Measurements from ENCODE around the gene PRSS57. TPM values are rescaled to one million over a fixed set of nuclear protein-coding genes. Genes with fewer than 3 reads are reported as not detected.

PRSS57 gene
- total and polyA plus RNA-seq, 2 donors (not counting 1 experiment from before 2014, with no cell fraction given), result not detected

- no peak overlapping the region for H3K4me3 ChIP-seq (replicated peaks in 1 of 4; ENCODE audit: control extremely low read depth in 1 of 4, insufficient read depth in 1 of 4, low read depth in 3 of 4, low read length in 4 of 4)
- no peak overlapping the region for H3K4me2 ChIP-seq (ENCODE audit: extremely low read depth, insufficient read depth, low read length)
- no peak overlapping the region for H2AFZ ChIP-seq (ENCODE audit: low read length)
- H3K27me3 ChIP-seq (ENCODE audit: control insufficient read depth, insufficient read depth, low read length), result no peaks in the 10 kb centered on the region
- H3K9me3 ChIP-seq (ENCODE audit: control insufficient read depth, insufficient read depth, low read depth, low read length), result no peaks in the 10 kb centered on the region
- H3K36me3 ChIP-seq (ENCODE audit: control insufficient read depth, insufficient read depth, low read length), result peaks cover 14% of the 10 kb centered on the region
- H3K9ac ChIP-seq (ENCODE audit: insufficient read depth, low read length), result no peak overlapping the region
- H3K27ac ChIP-seq (ENCODE audit: insufficient read depth, low read length), result no peak overlapping the region
- no peaks in the 10 kb centered on the region for H3K79me2 ChIP-seq (ENCODE audit: control insufficient read depth, insufficient read depth, low read length)
- no peak for DNase-seq (ENCODE audit: low read depth in 2 of 2)
- TF ChIP-seq EZH2 (IDR thresholded peaks at IDR 0.05; ENCODE audit: low read length, missing control alignments), result no peak
- TF ChIP-seq, protein P1, sequence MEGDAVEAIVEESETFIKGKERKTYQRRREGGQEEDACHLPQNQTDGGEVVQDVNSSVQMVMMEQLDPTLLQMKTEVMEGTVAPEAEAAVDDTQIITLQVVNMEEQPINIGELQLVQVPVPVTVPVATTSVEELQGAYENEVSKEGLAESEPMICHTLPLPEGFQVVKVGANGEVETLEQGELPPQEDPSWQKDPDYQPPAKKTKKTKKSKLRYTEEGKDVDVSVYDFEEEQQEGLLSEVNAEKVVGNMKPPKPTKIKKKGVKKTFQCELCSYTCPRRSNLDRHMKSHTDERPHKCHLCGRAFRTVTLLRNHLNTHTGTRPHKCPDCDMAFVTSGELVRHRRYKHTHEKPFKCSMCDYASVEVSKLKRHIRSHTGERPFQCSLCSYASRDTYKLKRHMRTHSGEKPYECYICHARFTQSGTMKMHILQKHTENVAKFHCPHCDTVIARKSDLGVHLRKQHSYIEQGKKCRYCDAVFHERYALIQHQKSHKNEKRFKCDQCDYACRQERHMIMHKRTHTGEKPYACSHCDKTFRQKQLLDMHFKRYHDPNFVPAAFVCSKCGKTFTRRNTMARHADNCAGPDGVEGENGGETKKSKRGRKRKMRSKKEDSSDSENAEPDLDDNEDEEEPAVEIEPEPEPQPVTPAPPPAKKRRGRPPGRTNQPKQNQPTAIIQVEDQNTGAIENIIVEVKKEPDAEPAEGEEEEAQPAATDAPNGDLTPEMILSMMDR (conservative IDR thresholded peaks at IDR 0.05 in 1 of 2, IDR thresholded peaks at IDR 0.05 in 1 of 2; ENCODE audit: low read depth in 1 of 2, low read length in 2 of 2), result no peak
- no peaks in the 10 kb centered on the region for H4K20me1 ChIP-seq (ENCODE audit: control insufficient read depth, extremely low read depth, insufficient read depth, low read length)
- H3K4me1 ChIP-seq (ENCODE audit: control insufficient read depth, extremely low read depth, insufficient read depth, low read length), result peaks cover 4% of the 10 kb centered on the region
Observed at GRCh38 chr19:643736-644135, 51.5 kb downstream of the PRSS57 start.

DNA sequence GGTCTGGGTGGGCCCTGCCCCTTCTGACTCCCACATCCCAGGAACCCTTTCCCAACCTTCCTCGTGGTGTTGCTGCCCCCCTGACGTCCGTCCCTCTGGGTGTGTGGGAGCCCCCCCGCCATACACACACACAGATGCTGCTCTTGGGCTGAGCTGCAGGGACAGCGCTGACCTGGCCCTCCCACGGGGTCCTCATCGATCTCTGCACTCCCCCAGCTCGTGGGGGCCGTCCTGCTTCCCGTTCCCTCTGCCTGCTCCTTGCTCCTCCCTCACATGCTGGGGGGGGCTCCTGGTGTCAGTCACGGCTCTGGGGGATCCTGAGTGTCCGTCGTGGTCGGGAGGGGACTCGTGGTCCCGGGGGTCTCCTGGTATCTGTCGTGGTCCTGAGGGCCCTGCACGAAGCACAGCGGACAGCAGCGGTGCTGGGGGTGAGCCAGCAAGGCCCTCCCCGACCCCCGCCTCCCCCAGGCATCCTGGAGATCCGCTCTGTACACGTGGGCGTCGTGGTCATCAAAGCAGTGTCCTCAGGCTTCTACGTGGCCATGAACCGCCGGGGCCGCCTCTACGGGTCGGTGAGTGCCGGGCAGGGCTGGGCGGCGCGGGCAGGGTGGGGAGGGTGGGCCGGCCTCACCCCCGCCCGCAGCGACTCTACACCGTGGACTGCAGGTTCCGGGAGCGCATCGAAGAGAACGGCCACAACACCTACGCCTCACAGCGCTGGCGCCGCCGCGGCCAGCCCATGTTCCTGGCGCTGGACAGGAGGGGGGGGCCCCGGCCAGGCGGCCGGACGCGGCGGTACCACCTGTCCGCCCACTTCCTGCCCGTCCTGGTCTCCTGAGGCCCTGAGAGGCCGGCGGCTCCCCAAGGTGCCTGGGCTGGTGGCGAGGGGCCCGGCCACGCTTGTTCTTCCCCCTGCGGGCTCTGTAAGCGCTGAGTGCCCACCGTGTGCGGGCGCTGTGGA, 52.2 kb downstream of the PRSS57 start:
- no peak for DNase-seq (ENCODE audit: low read depth in 2 of 2)
- TF ChIP-seq, protein P1 (conservative IDR thresholded peaks at IDR 0.05 in 1 of 2, IDR thresholded peaks at IDR 0.05 in 1 of 2; ENCODE audit: low read depth in 1 of 2, low read length in 2 of 2), result no peak
- no peak for TF ChIP-seq EZH2 (IDR thresholded peaks at IDR 0.05; ENCODE audit: low read length, missing control alignments)
- H3K4me3 ChIP-seq (replicated peaks in 1 of 4; ENCODE audit: control extremely low read depth in 1 of 4, insufficient read depth in 1 of 4, low read depth in 3 of 4, low read length in 4 of 4), result no peak overlapping the region
- no peak overlapping the region for H2AFZ ChIP-seq (ENCODE audit: low read length)
- H3K4me1 ChIP-seq (ENCODE audit: control insufficient read depth, extremely low read depth, insufficient read depth, low read length), result peaks cover 4% of the 10 kb centered on the region
- H3K27me3 ChIP-seq (ENCODE audit: control insufficient read depth, insufficient read depth, low read length), result no peaks in the 10 kb centered on the region
- H4K20me1 ChIP-seq (ENCODE audit: control insufficient read depth, extremely low read depth, insufficient read depth, low read length), result no peaks in the 10 kb centered on the region
- no peaks in the 10 kb centered on the region for H3K79me2 ChIP-seq (ENCODE audit: control insufficient read depth, insufficient read depth, low read length)
- H3K9ac ChIP-seq (ENCODE audit: insufficient read depth, low read length), result no peak overlapping the region
- no peak overlapping the region for H3K27ac ChIP-seq (ENCODE audit: insufficient read depth, low read length)
- H3K4me2 ChIP-seq (ENCODE audit: extremely low read depth, insufficient read depth, low read length), result no peak overlapping the region
- H3K36me3 ChIP-seq (ENCODE audit: control insufficient read depth, insufficient read depth, low read length), result peaks cover 13% of the 10 kb centered on the region
- H3K9me3 ChIP-seq (ENCODE audit: control insufficient read depth, insufficient read depth, low read depth, low read length), result no peaks in the 10 kb centered on the region

GRCh38 chr19:641702-642101, 53.5 kb downstream of the PRSS57 start:
- no peak for DNase-seq (ENCODE audit: low read depth in 2 of 2)
- H4K20me1 ChIP-seq (ENCODE audit: control insufficient read depth, extremely low read depth, insufficient read depth, low read length), result no peaks in the 10 kb centered on the region
- no peaks in the 10 kb centered on the region for H3K27me3 ChIP-seq (ENCODE audit: control insufficient read depth, insufficient read depth, low read length)
- H3K4me3 ChIP-seq (replicated peaks in 1 of 4; ENCODE audit: control extremely low read depth in 1 of 4, insufficient read depth in 1 of 4, low read depth in 3 of 4, low read length in 4 of 4), result no peak overlapping the region
- no peaks in the 10 kb centered on the region for H3K9me3 ChIP-seq (ENCODE audit: control insufficient read depth, insufficient read depth, low read depth, low read length)
- H3K4me2 ChIP-seq (ENCODE audit: extremely low read depth, insufficient read depth, low read length), result no peak overlapping the region
- H2AFZ ChIP-seq (ENCODE audit: low read length), result no peak overlapping the region
- H3K36me3 ChIP-seq (ENCODE audit: control insufficient read depth, insufficient read depth, low read length), result peaks cover 9% of the 10 kb centered on the region
- peaks cover 4% of the 10 kb centered on the region for H3K4me1 ChIP-seq (ENCODE audit: control insufficient read depth, extremely low read depth, insufficient read depth, low read length)
- no peak overlapping the region for H3K9ac ChIP-seq (ENCODE audit: insufficient read depth, low read length)
- H3K27ac ChIP-seq (ENCODE audit: insufficient read depth, low read length), result no peak overlapping the region
- H3K79me2 ChIP-seq (ENCODE audit: control insufficient read depth, insufficient read depth, low read length), result no peaks in the 10 kb centered on the region
- TF ChIP-seq EZH2 (IDR thresholded peaks at IDR 0.05; ENCODE audit: low read length, missing control alignments), result no peak
- TF ChIP-seq, protein P1 (conservative IDR thresholded peaks at IDR 0.05 in 1 of 2, IDR thresholded peaks at IDR 0.05 in 1 of 2; ENCODE audit: low read depth in 1 of 2, low read length in 2 of 2), result no peak
